ENCODE measurements around the gene CXorf58. TPM values are rescaled to one million over a fixed set of nuclear protein-coding genes. Genes with fewer than 3 reads are reported as not detected.

CXorf58 gene
- total and polyA plus RNA-seq, 2 donors (not counting 1 experiment from before 2014, with no cell fraction given): 0.07 TPM; not detected in 1

- Histone ChIP-seq H3K4me3 (ENCODE audit: control extremely low read depth in 1 of 5, extremely low read depth in 1 of 5, insufficient read depth in 1 of 5, low read depth in 2 of 5, low read length in 4 of 5) (no peak overlapping the region), H3K27ac (ENCODE audit: low read length in 2 of 2) (no peak overlapping the region), H3K9me3 (ENCODE audit: control extremely low read depth in 1 of 3, control insufficient read depth in 2 of 3, insufficient read depth in 1 of 3, low read length in 2 of 3) (no peaks in the 10 kb centered on the region), H4K20me1 (ENCODE audit: control insufficient read depth, insufficient read depth, low read length, poor library complexity, severe bottlenecking) (no peaks in the 10 kb centered on the region), H3K27me3 (replicated peaks in 1 of 4; ENCODE audit: control extremely low read depth in 1 of 4, control insufficient read depth in 3 of 4, insufficient read depth in 4 of 4, low read length in 3 of 4) (no peaks in the 10 kb centered on the region), H3K79me2 (ENCODE audit: control insufficient read depth, insufficient read depth, low read length) (no peaks in the 10 kb centered on the region), H3K4me2 (replicated peaks; ENCODE audit: low read depth, low read length, poor library complexity, severe bottlenecking) (no peak overlapping the region), H3K36me3 (replicated peaks in 1 of 2; ENCODE audit: control extremely low read depth in 1 of 2, control insufficient read depth in 1 of 2, extremely low read depth in 1 of 2, insufficient read depth in 2 of 2, low read length in 1 of 2) (peaks cover 0 to 2% of the 10 kb centered on the region in 2 experiments), H3K9ac (ENCODE audit: low read length) (no peak overlapping the region), H3K4me1 (ENCODE audit: control insufficient read depth in 2 of 2, insufficient read depth in 2 of 2, low read length in 2 of 2) (no peaks in the 10 kb centered on the region), H2AFZ (ENCODE audit: insufficient read depth, low read depth, low read length, poor library complexity, severe bottlenecking) (no peak overlapping the region)
- H3K4me3 Mint-ChIP-seq: no peak overlapping the region
- no peaks in the 10 kb centered on the region for H3K4me1 Mint-ChIP-seq
- TF ChIP-seq CTCF (IDR thresholded peaks at IDR 0.05): no peak
- no peak for TF ChIP-seq EZH2 (IDR thresholded peaks at IDR 0.05; ENCODE audit: borderline replicate concordance, insufficient read depth, low read depth, low read length, poor library complexity, severe bottlenecking)
- H3K9me3 Mint-ChIP-seq (ENCODE audit: insufficient read depth): no peaks in the 10 kb centered on the region
- no CpG with 5 or more reads among the region's 4 CpGs for WGBS (ENCODE audit: insufficient coverage)
- ATAC-seq (ENCODE audit: low read depth) (no peak), DNase-seq (no peak)
- CTCF ChIA-PET: interaction anchor here (1.5 kb wide), 1 partner anchor 28 kb away, joined by 3 read pairs; no protein-coding TSS in a partner anchor
- POLR2A ChIA-PET: no interaction called here
- intact Hi-C loops (cut with micrococcal nuclease): no loop called here
- H3K27ac Mint-ChIP-seq: no peak overlapping the region
- no peaks in the 10 kb centered on the region for H3K27me3 Mint-ChIP-seq
Observed at GRCh38 chrX:23981222-23981621, 73.4 kb downstream of the CXorf58 start.

GRCh38 chrX:23981711-23982110 is 73.9 kb downstream of the CXorf58 start:
- Histone ChIP-seq H2AFZ (ENCODE audit: insufficient read depth, low read depth, low read length, poor library complexity, severe bottlenecking) (no peak overlapping the region), H3K79me2 (ENCODE audit: control insufficient read depth, insufficient read depth, low read length) (no peaks in the 10 kb centered on the region), H3K4me3 (ENCODE audit: control extremely low read depth in 1 of 5, extremely low read depth in 1 of 5, insufficient read depth in 1 of 5, low read depth in 2 of 5, low read length in 4 of 5) (no peak overlapping the region), H3K9me3 (ENCODE audit: control extremely low read depth in 1 of 3, control insufficient read depth in 2 of 3, insufficient read depth in 1 of 3, low read length in 2 of 3) (no peaks in the 10 kb centered on the region), H3K9ac (ENCODE audit: low read length) (no peak overlapping the region), H3K27ac (ENCODE audit: low read length in 2 of 2) (no peak overlapping the region), H4K20me1 (ENCODE audit: control insufficient read depth, insufficient read depth, low read length, poor library complexity, severe bottlenecking) (no peaks in the 10 kb centered on the region), H3K36me3 (replicated peaks in 1 of 2; ENCODE audit: control extremely low read depth in 1 of 2, control insufficient read depth in 1 of 2, extremely low read depth in 1 of 2, insufficient read depth in 2 of 2, low read length in 1 of 2) (peaks cover 2 to 5% of the 10 kb centered on the region in 2 experiments), H3K4me2 (replicated peaks; ENCODE audit: low read depth, low read length, poor library complexity, severe bottlenecking) (no peak overlapping the region), H3K4me1 (ENCODE audit: control insufficient read depth in 2 of 2, insufficient read depth in 2 of 2, low read length in 2 of 2) (no peaks in the 10 kb centered on the region), H3K27me3 (replicated peaks in 1 of 4; ENCODE audit: control extremely low read depth in 1 of 4, control insufficient read depth in 3 of 4, insufficient read depth in 4 of 4, low read length in 3 of 4) (no peaks in the 10 kb centered on the region)
- DNase-seq (no peak), ATAC-seq (ENCODE audit: low read depth) (no peak)
- Mint-ChIP-seq H3K4me3 (no peak overlapping the region), H3K27ac (no peak overlapping the region), H3K27me3 (no peaks in the 10 kb centered on the region), H3K9me3 (ENCODE audit: insufficient read depth) (no peaks in the 10 kb centered on the region), H3K4me1 (no peaks in the 10 kb centered on the region)
- CTCF ChIA-PET: interaction anchor here (1.5 kb wide), 1 partner anchor 29 kb away, joined by 3 read pairs; no protein-coding TSS in a partner anchor
- 92% methylated on average over 2 of the region's 2 CpGs for WGBS (ENCODE audit: insufficient coverage)
- no peak for TF ChIP-seq CTCF (IDR thresholded peaks at IDR 0.05)
- no peak for TF ChIP-seq EZH2 (IDR thresholded peaks at IDR 0.05; ENCODE audit: borderline replicate concordance, insufficient read depth, low read depth, low read length, poor library complexity, severe bottlenecking)
- POLR2A ChIA-PET: no interaction called here
- intact Hi-C loops (cut with micrococcal nuclease): no loop called here
